H1 (cell line): ENCODE data around the gene DCDC1. TPM values are rescaled to one million over a fixed set of nuclear protein-coding genes. Genes with fewer than 3 reads are reported as not detected.

Source experiments
- EZH2 ChIP-seq: fragments of 200-600 bp; sonication (generic); IDR thresholded peaks from 2 replicates; pipeline ENCODE4 v1.7.1; 2012; ENCODE audit warnings: low read depth, mild to moderate bottlenecking, moderate library complexity, low read length, inconsistent platforms; ENCODE audit not compliant: severe bottlenecking
- SP2 ChIP-seq: IDR thresholded peaks from 2 replicates; pipeline ENCODE4 v1.6.1; 2012; ENCODE audit warnings: mild to moderate bottlenecking, low read length, inconsistent platforms
- polyA plus RNA-seq, 7 experiments: library from polyadenylated mRNA; depleted of rRNA in 3 of 7; stranded (reverse) in 5 of 7; unstranded in 2 of 7; fragments of >200 nt in 5 of 7; fragments of 200-250 nt in 2 of 7; gene quantifications; 1 replicate in 5 of 7; 2 replicates in 1 of 7; 4 replicates in 1 of 7; pipeline versions ENCODE4 v1.2.1 to v1.2.3, GENCODE V29; 2011 to 2013; ENCODE audit warnings: missing spikeins in 2 of 7, mixed read lengths in 2 of 7
- total RNA-seq: library from RNA; stranded (reverse); fragmentation: NEBNext Ultra II Directional; extraction: Animal tissue kit (Norgen Biotek cat#: 25700); gene quantifications from 2 replicates; pipeline ENCODE4 v1.2.1, GENCODE V29; 2021

The DCDC1 gene
- total and polyA plus RNA-seq, 2 of the 8 experiments (the other 6 are each of a cell fraction or from before 2014, with no cell fraction given), result 0.15 to 0.56 TPM

DNA sequence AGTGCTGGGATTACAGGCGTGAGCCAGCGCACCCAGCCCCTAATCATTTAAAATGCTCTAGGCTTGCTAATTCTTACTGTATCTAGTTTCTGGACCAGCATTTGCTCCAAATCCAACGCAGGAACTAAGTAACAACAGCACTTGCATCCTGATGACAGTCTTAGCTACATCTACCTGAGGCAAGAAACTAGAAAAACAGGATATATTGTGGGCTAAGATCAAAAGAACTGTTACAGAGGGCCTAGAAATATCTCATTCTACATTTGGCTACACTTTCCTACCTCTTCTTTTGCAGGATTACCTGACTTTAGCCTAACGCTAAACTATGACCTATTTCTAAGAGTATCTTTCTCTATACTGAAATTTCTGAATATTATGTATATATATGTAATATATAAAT is 7.8 kb downstream of the DCDC1 start (continued):
- TF ChIP-seq SP2 (no peak), EZH2 (no peak)
- TF ChIP-seq, all 59 proteins: peak for 0
